Glomerular visceral epithelial cell (primary cell): Measurements from ENCODE around the gene ITM2C.
A peak's percentile ranks its signal among the peaks of the same experiment; 100 is the strongest.

Experiments
- DNase-seq: peaks from one replicate; pipeline ENCODE4 v3.0.0-alpha.2; 2016; ENCODE audit errors: extremely low spot score

Gene ITM2C

DNA sequence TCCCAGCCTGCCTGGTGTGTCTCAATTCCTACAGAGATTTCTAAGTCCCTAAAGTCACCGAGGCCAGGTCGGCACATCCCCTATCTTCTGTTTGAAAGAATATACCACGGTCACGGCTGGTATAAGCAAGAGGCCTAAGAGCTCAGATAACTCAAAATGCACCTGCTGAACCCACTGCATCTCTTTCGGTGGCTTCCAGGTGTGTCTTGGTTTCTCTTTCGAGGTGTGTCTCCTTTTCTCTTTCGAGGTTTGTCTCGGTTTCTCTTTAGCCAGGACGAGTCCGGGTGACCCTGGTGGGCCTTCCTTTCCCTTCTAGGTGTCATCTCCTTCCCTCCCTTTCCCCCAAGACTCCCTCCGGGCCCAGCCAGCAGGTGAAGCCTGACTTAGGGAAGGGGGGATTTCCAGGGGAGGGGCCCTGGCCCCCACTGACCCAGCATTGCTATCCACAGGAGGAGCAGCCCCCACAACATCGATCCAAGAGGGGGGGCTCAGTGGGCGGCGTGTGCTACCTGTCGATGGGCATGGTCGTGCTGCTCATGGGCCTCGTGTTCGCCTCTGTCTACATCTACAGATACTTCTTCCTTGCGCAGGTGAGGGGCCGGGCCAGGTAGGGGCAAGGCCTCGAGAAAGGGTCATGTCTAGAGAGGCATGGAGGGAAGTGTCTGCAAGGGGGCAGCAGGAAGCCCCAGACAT is 8.4 kb downstream of the ITM2C start:
- no peak for DNase-seq

DNA sequence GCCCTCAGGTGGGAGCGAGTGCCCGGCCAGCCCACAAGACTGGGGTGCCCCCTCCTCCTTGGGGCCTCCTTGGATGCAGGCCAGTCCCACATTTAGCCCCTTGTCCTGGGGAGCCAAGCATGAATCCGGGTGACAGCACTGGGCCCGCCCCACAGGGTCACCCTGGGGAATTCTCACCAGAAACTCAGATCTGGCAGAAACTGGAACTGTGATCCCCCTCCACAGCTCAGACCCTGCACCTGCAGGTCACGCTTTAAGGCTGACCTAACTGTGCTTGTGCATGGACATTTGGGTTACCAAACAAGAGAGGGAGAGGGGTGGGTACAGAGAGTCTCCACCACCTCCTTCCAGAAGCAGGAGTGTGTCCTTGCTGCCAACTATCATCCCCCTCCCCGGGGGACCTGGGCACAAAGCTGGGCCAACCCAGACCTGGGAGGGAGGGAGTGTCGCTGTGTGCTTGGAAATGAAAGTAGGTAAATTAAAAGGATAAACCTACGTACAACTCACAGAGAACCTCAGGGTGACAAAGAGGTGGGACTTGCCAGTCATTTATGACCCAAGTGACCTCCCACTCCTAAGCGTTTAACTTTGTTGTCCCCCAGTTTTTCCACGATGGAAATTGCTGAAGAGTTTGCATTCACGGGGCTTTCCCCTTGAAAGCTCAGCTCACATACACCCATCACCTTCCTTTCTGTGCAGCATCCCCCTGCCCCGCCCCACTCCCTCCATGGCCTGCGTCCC is 9.1 kb downstream of the ITM2C start:
- no peak for DNase-seq

DNA sequence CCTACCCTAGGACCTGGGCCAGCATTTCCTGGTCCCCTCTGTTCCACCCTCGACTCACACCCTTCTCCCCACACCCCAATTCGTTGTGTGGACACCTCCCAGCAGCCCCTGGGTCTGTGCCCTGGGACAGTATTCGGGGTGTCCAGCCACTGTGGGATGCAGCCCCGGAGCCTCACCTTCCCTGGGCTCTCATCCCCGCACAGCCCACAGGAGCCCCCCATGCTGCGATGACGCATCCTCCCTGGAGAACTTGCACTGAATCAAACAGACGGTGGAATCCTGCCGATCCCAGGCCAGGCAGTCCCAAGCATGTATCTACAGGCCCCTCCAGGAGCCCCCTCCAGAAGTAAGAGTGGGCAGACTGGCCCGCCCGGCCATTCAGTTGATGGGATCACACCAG is 9.7 kb downstream of the ITM2C start:
- no peak for DNase-seq

DNA sequence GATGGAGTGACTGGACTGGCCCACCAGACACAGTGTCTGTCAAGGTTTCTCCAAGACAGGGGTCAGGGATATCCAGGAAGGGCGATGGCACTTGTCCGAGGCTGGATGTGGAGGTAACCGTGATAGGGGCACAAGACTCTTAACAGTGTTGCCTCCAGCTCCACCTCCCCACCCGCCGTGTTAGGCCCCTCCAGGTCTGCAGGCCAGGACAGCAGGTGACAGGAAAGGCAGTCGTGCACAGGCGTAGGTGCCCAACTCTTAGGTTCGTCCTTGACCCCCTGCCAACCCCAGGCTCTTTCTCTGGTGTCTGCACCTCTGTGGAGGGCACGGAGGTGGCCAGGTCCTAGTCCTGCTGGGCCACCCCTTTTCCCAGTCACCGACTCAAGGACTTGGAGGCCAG is 10.1 kb downstream of the ITM2C start:
- DNase-seq = no peak

DNA sequence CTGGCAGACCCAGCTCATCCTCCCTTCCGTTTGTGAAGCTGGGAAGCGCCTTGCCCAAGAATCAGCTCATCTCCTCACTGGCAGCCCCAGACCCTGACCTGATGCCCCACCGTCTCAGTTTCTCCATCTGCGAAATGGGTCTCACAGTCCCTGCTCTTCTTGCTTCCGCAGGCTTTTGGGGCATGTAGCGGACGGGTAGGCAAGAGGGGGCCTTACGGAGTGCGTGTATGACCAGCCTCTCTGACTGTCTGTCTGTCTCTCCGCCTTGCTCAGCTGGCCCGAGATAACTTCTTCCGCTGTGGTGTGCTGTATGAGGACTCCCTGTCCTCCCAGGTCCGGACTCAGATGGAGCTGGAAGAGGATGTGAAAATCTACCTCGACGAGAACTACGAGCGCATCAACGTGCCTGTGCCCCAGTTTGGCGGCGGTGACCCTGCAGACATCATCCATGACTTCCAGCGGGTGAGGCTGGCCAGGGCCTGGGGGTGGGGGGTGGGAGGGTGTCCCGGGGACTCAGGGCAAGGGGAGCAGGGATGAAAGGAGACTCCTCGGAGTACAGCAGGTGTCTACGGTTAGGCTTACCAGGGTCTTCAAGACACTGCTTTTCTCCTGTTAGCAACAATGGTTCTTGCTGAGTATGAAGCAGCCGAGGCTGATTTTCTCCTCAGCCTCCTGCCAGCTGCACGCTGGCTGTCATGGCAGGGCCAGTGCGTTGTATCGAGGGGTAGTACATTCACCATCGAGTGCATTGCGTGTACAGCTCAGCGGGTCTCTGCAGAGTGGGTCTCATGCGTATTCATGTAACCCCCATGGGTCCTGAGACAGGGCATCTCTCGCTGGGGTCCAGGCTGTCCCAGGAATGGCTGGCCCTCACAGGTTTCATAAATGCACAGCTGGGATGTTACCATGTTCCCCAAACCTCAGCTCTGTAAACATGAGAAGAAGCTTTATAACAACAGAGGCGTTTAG is 10.9 kb downstream of the ITM2C start:
- DNase-seq = no peak

DNA sequence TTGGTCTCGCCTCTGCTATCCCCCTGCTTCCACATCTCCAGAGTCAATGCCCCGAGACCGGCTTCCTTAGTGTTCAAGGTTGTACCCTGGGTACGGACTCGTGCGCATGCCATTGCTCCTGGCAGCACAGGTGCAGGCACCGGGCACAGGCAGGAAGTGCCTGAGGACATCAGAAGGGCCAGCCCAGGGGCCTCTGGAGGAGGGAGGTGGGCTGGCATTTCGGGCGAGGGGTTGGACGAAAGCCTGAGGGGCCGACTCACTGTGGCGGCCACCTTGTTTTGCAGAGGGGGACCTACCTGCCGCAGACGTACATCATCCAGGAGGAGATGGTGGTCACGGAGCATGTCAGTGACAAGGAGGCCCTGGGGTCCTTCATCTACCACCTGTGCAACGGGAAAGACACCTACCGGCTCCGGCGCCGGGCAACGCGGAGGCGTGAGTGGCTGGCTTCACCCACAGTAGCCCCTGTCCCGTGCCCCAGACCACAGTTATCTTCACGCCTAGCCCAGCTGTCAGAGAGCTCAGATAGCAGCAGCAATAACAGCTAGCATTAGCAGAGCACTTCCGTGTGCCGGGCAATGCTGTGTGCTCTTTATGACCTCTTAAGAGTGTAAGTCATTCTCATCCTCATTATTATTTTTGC is 12.5 kb downstream of the ITM2C start:
- DNase-seq = no peak

DNA sequence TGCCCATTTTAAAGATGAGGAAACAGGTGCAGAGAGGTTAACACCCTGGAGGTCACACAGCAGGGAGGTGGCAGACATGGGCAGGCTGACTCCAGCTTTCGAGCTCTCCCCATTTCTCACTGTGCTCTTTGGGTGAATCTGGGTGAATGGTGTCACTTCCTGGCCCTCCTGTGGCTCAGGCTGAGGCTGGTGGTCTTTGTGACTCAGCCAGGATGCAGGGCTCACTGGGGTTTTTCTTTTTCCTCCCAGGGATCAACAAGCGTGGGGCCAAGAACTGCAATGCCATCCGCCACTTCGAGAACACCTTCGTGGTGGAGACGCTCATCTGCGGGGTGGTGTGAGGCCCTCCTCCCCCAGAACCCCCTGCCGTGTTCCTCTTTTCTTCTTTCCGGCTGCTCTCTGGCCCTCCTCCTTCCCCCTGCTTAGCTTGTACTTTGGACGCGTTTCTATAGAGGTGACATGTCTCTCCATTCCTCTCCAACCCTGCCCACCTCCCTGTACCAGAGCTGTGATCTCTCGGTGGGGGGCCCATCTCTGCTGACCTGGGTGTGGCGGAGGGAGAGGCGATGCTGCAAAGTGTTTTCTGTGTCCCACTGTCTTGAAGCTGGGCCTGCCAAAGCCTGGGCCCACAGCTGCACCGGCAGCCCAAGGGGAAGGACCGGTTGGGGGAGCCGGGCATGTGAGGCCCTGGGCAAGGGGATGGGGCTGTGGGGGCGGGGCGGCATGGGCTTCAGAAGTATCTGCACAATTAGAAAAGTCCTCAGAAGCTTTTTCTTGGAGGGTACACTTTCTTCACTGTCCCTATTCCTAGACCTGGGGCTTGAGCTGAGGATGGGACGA is 13.2 kb downstream of the ITM2C start:
- DNase-seq = no peak

DNA sequence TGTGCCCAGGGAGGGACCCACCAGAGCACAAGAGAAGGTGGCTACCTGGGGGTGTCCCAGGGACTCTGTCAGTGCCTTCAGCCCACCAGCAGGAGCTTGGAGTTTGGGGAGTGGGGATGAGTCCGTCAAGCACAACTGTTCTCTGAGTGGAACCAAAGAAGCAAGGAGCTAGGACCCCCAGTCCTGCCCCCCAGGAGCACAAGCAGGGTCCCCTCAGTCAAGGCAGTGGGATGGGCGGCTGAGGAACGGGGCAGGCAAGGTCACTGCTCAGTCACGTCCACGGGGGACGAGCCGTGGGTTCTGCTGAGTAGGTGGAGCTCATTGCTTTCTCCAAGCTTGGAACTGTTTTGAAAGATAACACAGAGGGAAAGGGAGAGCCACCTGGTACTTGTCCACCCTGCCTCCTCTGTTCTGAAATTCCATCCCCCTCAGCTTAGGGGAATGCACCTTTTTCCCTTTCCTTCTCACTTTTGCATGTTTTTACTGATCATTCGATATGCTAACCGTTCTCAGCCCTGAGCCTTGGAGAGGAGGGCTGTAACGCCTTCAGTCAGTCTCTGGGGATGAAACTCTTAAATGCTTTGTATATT is 14.0 kb downstream of the ITM2C start:
- DNase-seq = no peak

DNA sequence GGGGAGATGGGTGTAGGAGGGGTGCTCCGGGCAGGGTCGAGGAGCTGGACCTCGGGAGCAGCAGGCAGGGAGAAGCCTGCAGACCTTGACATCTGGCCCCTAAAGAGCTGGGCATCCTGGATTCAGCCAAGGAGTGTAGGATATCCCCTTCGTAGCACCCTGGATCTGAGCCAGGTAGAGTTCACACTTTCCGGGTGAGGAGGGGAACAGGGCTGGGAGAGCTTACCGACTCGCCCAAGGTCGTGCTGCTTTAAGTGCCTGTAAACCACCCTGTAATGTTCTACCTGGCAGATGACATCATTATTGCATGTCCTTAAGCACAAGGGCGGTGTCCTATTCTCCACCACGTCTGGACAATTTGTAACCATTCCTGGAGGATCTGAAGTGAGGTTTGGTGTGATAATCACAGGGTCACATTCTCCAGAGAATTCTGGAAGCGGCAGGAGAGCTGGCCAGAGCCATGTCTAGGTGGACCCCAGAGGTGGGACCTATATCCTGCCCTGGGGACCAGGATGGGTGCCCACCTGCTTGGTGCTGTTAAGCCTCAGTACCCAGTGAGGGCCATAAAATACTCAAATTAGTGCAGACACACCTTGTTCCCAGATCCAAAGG is 14.6 kb downstream of the ITM2C start:
- DNase-seq = no peak

DNA sequence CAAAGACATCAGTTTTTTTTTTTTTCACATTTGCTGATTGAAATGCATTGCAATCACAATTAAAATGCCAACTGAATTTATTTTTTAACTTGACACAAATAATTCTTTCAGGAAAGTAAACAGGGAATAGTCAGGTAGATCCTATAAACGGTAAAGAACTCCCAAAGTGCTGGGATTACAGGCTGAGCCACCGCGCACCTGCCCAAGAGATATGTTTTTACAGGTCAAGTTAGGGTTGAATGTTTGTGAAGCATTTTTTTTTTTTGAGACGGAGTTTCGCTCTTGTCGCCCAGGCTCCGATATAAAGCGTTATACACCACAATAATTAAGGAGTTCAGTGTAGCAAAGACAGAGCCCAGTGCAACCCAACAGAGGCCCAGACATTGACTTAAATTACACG is 15.1 kb downstream of the ITM2C start:
- no peak for DNase-seq

DNA sequence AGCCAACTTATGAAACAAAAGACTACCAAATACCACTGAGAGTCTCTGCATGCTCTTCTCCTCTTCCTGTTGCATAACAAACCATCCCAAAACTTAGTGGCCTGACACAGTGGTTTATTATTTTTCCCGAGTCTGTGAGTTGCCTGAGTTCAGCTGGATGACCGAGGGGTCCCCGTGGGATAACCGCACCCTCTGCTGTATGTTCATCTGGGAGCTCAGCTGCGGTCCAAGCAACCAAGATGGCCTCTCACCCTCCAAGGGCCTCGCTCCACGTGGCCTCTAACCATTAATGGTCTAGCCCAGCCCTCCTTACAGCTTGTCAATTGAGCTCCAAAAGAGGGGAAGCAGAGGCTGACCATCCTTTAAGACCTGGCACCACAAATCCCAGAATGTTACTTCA is 17.1 kb downstream of the ITM2C start:
- DNase-seq = no peak

DNA sequence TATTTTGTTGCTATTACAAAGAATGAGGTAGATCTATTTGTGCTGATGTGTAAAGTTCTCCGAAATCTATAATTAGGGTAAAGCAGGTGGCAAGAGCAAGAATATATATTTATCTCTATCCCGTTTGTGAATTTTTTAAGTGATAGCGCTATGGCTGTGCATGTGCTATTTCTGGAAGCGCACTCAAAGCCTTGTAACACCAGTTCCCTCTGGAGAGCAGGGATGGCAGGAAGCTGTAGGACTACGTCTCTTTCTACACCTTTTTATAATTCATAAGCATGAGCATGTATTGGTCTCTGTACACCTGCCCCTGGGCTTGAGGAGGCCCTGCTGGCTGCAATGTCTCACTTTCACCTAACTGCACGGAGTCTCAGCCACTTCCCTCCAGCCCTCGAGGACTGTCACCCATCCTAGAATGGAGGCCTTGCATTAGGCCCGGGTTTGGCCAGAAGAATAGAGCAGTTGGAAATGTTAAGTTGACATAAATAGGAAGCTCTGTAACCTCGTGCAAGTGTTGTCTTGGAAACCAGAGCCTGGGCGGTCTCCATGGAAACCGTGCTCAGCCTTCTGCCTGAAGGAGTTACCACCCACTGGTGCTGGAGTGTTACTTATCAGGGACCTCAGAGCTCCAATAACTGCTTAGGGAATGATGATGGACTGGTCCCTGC is 20.9 kb downstream of the ITM2C start:
- no peak for DNase-seq

DNA sequence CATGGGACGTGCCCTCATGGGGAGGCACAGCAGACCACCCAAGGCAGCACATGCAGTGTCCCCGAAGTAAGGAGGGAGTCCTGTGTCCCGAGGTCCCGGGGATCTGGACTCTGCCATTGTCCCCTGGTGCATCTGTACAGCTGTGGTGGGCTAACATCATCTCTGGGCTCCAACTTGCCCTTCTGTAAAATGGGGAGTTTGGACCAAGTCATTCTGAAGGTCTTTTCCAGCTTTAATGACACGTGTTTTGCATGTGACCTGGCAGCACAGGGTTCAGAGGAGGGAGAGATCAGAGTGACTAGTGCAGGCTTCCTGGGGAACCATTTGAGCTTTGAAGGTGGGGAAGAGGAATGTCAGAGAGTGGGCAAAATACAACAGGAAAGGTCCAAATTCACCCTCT is 21.5 kb downstream of the ITM2C start:
- no peak for DNase-seq

DNA sequence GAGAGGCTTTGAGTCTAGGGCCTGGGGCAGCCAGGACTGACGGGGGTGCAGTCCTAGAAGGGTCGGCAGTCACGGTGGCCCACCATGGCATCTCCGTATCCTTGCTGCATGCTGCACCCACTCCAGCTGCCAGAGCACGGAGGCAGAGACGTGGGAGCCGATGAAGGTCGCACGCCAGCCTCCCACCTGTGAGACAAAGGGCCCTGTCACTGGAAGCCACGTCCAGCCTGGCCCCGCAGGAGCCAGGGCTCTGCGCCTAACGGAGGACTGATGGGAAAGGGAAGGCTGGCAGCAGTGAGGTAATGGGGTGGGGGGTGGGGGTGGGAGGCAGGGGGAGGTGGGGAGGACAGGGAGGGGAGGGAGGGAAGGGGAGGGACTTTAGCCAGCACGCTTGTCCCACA is 21.9 kb downstream of the ITM2C start:
- no peak for DNase-seq

DNA sequence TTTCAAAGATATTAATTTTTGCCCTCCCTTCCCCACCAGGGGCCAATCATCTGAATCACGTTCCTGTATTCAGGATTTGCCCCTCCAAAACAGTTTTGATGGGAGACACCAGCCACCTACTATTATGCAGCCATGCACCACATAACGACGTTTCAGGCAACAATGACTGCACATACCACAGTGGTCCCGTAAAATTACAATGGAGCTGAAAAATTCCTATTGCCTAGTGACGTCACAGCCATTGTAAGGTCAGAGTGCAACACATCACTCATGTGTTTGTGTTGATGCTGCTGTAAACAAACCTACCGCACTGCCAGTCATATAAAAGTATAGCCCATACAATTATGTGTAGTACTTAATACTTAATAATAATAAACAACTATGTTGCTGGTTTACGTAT is 22.6 kb downstream of the ITM2C start:
- no peak for DNase-seq

DNA sequence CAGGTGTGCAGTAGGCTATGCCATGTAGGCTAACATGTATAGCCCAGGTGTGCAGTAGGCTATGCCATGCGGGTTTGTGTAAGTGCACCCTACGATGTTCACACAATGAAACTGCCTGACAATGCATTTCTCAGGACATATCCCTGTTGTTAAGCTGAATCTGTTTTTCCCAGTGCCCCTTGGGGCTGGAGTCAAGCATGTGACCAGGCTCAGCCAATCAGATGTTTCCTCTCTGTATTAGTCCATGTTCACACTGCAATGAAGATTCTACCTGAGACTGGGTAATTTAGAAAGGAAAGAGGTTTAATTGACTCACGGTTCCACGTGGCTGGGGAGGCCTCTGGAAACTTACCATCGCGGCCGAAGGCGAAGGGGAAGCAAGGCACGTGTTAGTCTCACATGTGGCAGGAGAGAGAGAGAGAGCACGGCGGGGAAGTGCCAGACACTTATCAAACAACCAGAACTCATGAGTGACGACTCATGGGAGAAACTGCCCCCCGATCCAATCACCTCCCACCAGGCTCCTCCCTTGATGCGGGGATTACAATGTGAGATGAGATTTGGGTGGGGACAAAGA is 24.2 kb downstream of the ITM2C start:
- no peak for DNase-seq

DNA sequence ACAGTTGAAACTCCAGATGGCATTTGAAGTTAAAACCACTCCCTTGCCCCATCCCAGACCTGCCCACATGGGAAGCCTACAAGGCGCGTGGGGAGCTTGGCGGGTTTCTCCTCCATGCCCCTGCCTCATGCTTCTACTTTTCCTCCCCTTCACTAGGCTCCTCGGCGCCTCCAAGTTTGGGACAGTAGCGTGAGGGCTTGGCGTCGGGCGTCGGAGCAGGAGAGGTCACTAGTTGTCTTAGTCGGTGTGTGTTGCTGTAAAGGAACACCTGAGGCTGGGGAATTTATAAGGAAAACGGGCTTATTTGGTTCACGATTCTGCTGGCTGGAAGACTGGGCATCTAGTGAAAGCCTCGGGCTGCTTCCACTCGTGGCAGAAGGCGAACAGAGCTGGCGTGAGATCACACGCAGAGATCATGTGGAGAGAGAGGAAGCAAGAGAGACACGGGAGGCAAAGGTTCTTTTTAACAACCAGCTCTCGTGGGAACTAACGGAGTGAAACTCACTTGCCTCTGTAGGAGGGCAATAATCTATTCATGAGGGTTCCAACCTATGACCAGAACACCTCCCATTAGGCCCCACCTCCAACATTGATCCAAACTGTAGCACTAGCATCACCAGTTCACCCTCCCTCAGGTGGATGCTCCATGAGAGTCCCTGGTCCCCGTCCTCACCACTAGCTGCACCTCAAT is 25.3 kb downstream of the ITM2C start:
- DNase-seq = no peak

DNA sequence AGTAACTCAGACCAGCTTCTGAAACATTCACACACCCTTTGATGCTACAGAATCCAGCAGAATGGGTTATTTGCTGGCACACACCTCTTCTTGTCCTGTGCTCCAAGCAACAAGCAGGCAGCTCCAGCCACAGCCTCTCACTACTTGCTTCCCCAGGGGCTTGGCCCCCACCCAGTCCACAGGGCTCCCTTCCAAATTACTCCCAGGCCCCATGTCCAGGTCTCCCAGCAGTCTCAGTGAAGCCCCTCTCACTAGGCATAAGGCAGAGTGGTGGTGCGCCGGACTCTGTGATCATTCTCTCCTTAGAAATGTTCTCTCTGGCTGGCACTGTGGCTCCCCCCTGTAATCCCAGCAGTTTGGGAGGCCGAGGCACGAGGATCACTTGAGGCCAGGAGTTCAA is 25.9 kb downstream of the ITM2C start:
- no peak for DNase-seq

DNA sequence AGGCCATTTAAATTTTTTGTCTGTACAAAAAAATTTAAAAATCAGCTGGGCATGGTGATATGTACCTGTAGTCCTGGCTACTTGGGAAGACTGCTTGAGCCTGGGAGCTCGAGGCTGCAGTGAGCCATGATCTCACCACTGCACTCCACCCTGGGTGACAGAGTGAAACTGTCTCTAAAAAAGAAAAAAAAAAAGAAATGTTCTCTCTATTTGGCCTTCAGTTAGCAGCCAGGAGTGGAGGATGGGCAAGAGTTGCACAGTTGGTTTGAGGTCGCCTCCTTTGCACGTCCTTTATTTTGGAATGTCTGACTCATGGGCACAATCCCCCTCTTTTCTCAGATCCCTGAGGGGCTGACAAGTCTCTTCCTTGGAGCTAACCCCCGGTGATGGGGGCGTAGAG is 26.3 kb downstream of the ITM2C start:
- peak; percentile 14 for DNase-seq
